H1 (cell line): Measurements from ENCODE around the gene B3GNT2. TPM values are rescaled to one million over a fixed set of nuclear protein-coding genes. Genes with fewer than 3 reads are reported as not detected.

Experiments used
- CTCF ChIA-PET: fragments of 300-600 bp; sonication (Branson Sonifier 250); formaldehyde crosslinking; loops from one replicate; lab custom pipeline; 2021; ENCODE audit not compliant: partially characterized antibody; lab: Charles Lee
- POLR2A ChIA-PET: fragments of 300-600 bp; sonication (Branson Sonifier 250); formaldehyde crosslinking; loops from one replicate; lab custom pipeline; 2021; ENCODE audit warnings: inconsistent platforms; ENCODE audit not compliant: partially characterized antibody; lab: Charles Lee
- DNase-seq, 2 experiments: peaks; one replicate each; pipeline versions ENCODE4 v3.0.0 to v3.0.0-alpha.2; 2010 to 2022; ENCODE audit warnings: low spot score in 2 of 2, low read depth in 1 of 2, mixed read lengths in 1 of 2
- FAIRE-seq: peaks from 2 replicates; lab custom pipeline; 2011; peaks lifted over from hg19 to GRCh38; lab: Jason Lieb, UNC
- H2AFZ ChIP-seq: 2 replicates; pipeline ENCODE4 v1.8.1; 2012; ENCODE audit warnings: low read length, inconsistent platforms
- H2AK5ac ChIP-seq: 2 replicates; pipeline ENCODE4 v1.6.1; 2013; ENCODE audit warnings: low read depth, low read length
- H2BK120ac ChIP-seq: replicated peaks from 2 replicates; pipeline ENCODE3; 2013; ENCODE audit warnings: low read depth, low read length, inconsistent platforms
- H2BK12ac ChIP-seq: 2 replicates; pipeline ENCODE4 v1.6.1; 2013; ENCODE audit warnings: low read depth, low read length
- H2BK15ac ChIP-seq: 2 replicates; pipeline ENCODE4 v1.6.1; 2013; ENCODE audit warnings: low read length
- H2BK20ac ChIP-seq: 2 replicates; pipeline ENCODE4 v1.6.1; 2013; ENCODE audit warnings: low read length
- H2BK5ac ChIP-seq: 2 replicates; pipeline ENCODE4 v1.6.1; 2013; ENCODE audit warnings: low read depth, low read length
- H3K14ac ChIP-seq: 2 replicates; pipeline ENCODE4 v1.6.1; 2013; ENCODE audit warnings: inconsistent platforms; ENCODE audit not compliant: insufficient read length
- H3K18ac ChIP-seq: 2 replicates; pipeline ENCODE4 v1.6.1; 2013; ENCODE audit warnings: low read length; ENCODE audit errors: extremely low read depth
- H3K23ac ChIP-seq: 2 replicates; pipeline ENCODE4 v1.6.1; 2013; ENCODE audit warnings: inconsistent platforms; ENCODE audit not compliant: insufficient read length
- H3K23me2 ChIP-seq: 2 replicates; pipeline ENCODE4 v1.6.1; 2013; ENCODE audit warnings: low read depth, low read length
- H3K27ac ChIP-seq: 2 replicates; pipeline ENCODE4 v1.6.1; 2011; ENCODE audit warnings: low read depth, low read length, inconsistent platforms
- H3K27me3 ChIP-seq, 4 experiments: replicated peaks in 1 of 4; 1 replicate in 1 of 4; 2 replicates in 3 of 4; pipeline versions ENCODE4 v1.6.1 to v1.8.1; 2011 to 2013; ENCODE audit warnings: low read length in 3 of 4, mild to moderate bottlenecking in 3 of 4, inconsistent platforms in 2 of 4, mixed read lengths in 2 of 4, moderate library complexity in 1 of 4; ENCODE audit not compliant: control insufficient read depth in 3 of 4, insufficient read depth in 3 of 4; ENCODE audit errors: extremely low read depth in 1 of 4
- H3K36me3 ChIP-seq, 4 experiments: 2 replicates each; pipeline versions ENCODE4 v1.6.1 to v1.8.1; 2011 to 2013; ENCODE audit warnings: mild to moderate bottlenecking in 4 of 4, low read length in 3 of 4, moderate library complexity in 2 of 4, control low read depth in 1 of 4, inconsistent platforms in 1 of 4; ENCODE audit not compliant: insufficient read depth in 4 of 4, control insufficient read depth in 2 of 4
- H3K4ac ChIP-seq: replicated peaks from 2 replicates; pipeline ENCODE3; 2013; ENCODE audit warnings: low read length, low read depth, mixed read lengths, inconsistent platforms; ENCODE audit not compliant: insufficient read length
- H3K4me1 ChIP-seq, 4 experiments: replicated peaks in 1 of 4; 1 replicate in 1 of 4; 2 replicates in 3 of 4; pipeline versions ENCODE4 v1.6.1 to v1.8.1; 2011 to 2013; ENCODE audit warnings: low read length in 3 of 4, inconsistent platforms in 2 of 4, mixed read lengths in 1 of 4; ENCODE audit not compliant: insufficient read depth in 4 of 4, control insufficient read depth in 3 of 4
- H3K4me2 ChIP-seq, 2 experiments: 2 replicates each; pipeline versions ENCODE4 v1.6.1 to v1.8.1; 2011 to 2013; ENCODE audit warnings: low read depth in 2 of 2, low read length in 2 of 2, control low read depth in 1 of 2, inconsistent platforms in 1 of 2, mild to moderate bottlenecking in 1 of 2; ENCODE audit not compliant: insufficient read depth in 1 of 2
- H3K4me3 ChIP-seq, 4 experiments: fragments of 200-600, 300-600 bp in 1 of 4; sonication (generic), shearing (Covaris generic), sonication (Bioruptor Twin) in 1 of 4; 2 replicates each; pipeline versions ENCODE4 v1.5.1 to v1.8.1; 2011 to 2016; ENCODE audit warnings: low read length in 4 of 4, low read depth in 3 of 4, control low read depth in 2 of 4, inconsistent platforms in 2 of 4, mild to moderate bottlenecking in 2 of 4, mixed read lengths in 1 of 4, moderate library complexity in 1 of 4; ENCODE audit not compliant: insufficient read depth in 2 of 4; ENCODE audit errors: extremely low read depth in 1 of 4
- H3K56ac ChIP-seq: replicated peaks from 2 replicates; pipeline ENCODE3; 2013; ENCODE audit warnings: low read depth, mild to moderate bottlenecking, mixed read lengths, low read length, inconsistent platforms; ENCODE audit not compliant: insufficient read length
- H3K79me1 ChIP-seq: 2 replicates; pipeline ENCODE4 v1.6.1; 2013; ENCODE audit warnings: low read depth, low read length, control low read depth
- H3K79me2 ChIP-seq, 2 experiments: 2 replicates each; pipeline versions ENCODE4 v1.6.1 to v1.8.1; 2012 to 2013; ENCODE audit warnings: low read length in 2 of 2, mild to moderate bottlenecking in 2 of 2, inconsistent platforms in 1 of 2; ENCODE audit not compliant: insufficient read depth in 2 of 2, control insufficient read depth in 1 of 2
- H3K9ac ChIP-seq, 4 experiments: replicated peaks in 1 of 4; 1 replicate in 1 of 4; 2 replicates in 3 of 4; pipeline versions ENCODE4 v1.6.1 to v1.8.1; 2011 to 2013; ENCODE audit warnings: low read depth in 3 of 4, low read length in 3 of 4, control low read depth in 2 of 4, mild to moderate bottlenecking in 2 of 4, moderate library complexity in 2 of 4, inconsistent platforms in 1 of 4; ENCODE audit errors: extremely low read depth in 1 of 4
- H3K9me3 ChIP-seq, 2 experiments: 2 replicates each; pipeline versions ENCODE4 v1.6.1 to v1.8.1; 2012 to 2013; ENCODE audit warnings: mild to moderate bottlenecking in 2 of 2, moderate library complexity in 2 of 2, control low read depth in 1 of 2, inconsistent platforms in 1 of 2, low read depth in 1 of 2, low read length in 1 of 2, mixed read lengths in 1 of 2; ENCODE audit not compliant: insufficient read depth in 2 of 2
- H4K20me1 ChIP-seq, 2 experiments: replicated peaks in 1 of 2; 2 replicates each; pipeline versions ENCODE3 to v1.8.1; 2011 to 2013; ENCODE audit warnings: inconsistent platforms in 2 of 2, low read length in 2 of 2, mild to moderate bottlenecking in 1 of 2; ENCODE audit not compliant: insufficient read depth in 2 of 2, control insufficient read depth in 1 of 2
- H4K5ac ChIP-seq: 2 replicates; pipeline ENCODE4 v1.6.1; 2013; ENCODE audit warnings: low read length, low read depth, mixed read lengths, inconsistent platforms; ENCODE audit not compliant: insufficient read length
- H4K8ac ChIP-seq: 2 replicates; pipeline ENCODE4 v1.8.0; 2013; ENCODE audit warnings: mild to moderate bottlenecking, moderate library complexity, low read length, inconsistent platforms; ENCODE audit not compliant: insufficient read depth; ENCODE audit errors: extremely low read depth
- H4K91ac ChIP-seq: replicated peaks from 2 replicates; pipeline ENCODE3; 2013; ENCODE audit warnings: low read length, mixed read lengths, inconsistent platforms; ENCODE audit not compliant: insufficient read length
- ATF2 ChIP-seq: IDR thresholded peaks from 2 replicates; pipeline ENCODE4 v1.6.1; 2012; ENCODE audit warnings: low read length, inconsistent platforms
- CTBP2 ChIP-seq: IDR thresholded peaks from 2 replicates; pipeline ENCODE4 v1.7.0; 2011; ENCODE audit warnings: borderline replicate concordance, mild to moderate bottlenecking, moderate library complexity, mixed read lengths, low read length; ENCODE audit not compliant: insufficient read depth, insufficient read length
- FOSL1 ChIP-seq: IDR thresholded peaks from 2 replicates; pipeline ENCODE4 v1.6.1; 2011; ENCODE audit warnings: mild to moderate bottlenecking, low read depth, low read length, moderate library complexity; ENCODE audit not compliant: insufficient read depth
- GTF2F1 ChIP-seq: IDR thresholded peaks from 2 replicates; pipeline ENCODE4 v1.6.1; 2012; ENCODE audit warnings: low read depth, low read length, improper control_type of control experiment, borderline replicate concordance
- HDAC6 ChIP-seq: IDR thresholded peaks from one replicate; pipeline ENCODE4 v1.7.1; 2012; ENCODE audit warnings: low read depth, mild to moderate bottlenecking, inconsistent platforms, low read length, moderate library complexity
- KDM5A ChIP-seq: fragments of 200-600 bp; IDR thresholded peaks from 2 replicates; pipeline ENCODE4 v1.7.1; 2012; ENCODE audit warnings: mild to moderate bottlenecking, low read length, inconsistent platforms, mixed read lengths
- POLR2A ChIP-seq, 2 experiments: IDR thresholded peaks; 1 replicate in 1 of 2; 2 replicates in 1 of 2; pipeline ENCODE4 v1.6.1; 2011; ENCODE audit warnings: low read depth in 2 of 2, low read length in 2 of 2, mild to moderate bottlenecking in 2 of 2; ENCODE audit errors: control extremely low read depth in 1 of 2
- SP2 ChIP-seq: IDR thresholded peaks from 2 replicates; pipeline ENCODE4 v1.6.1; 2012; ENCODE audit warnings: mild to moderate bottlenecking, low read length, inconsistent platforms
- SUZ12 ChIP-seq: fragments of 200-600 bp; sonication (generic); IDR thresholded peaks from 2 replicates; pipeline ENCODE4 v1.6.1; 2012; ENCODE audit warnings: mild to moderate bottlenecking, inconsistent platforms, low read length, moderate library complexity, mixed read lengths
- TBP ChIP-seq: IDR thresholded peaks from 2 replicates; pipeline ENCODE4 v1.6.1; 2011; ENCODE audit warnings: low read depth, low read length, improper control_type of control experiment
- polyA plus RNA-seq, 7 experiments: library from polyadenylated mRNA; depleted of rRNA in 3 of 7; stranded (reverse) in 5 of 7; unstranded in 2 of 7; fragments of >200 nt in 5 of 7; fragments of 200-250 nt in 2 of 7; gene quantifications; 1 replicate in 5 of 7; 2 replicates in 1 of 7; 4 replicates in 1 of 7; pipeline versions ENCODE4 v1.2.1 to v1.2.3, GENCODE V29; 2011 to 2013; ENCODE audit warnings: missing spikeins in 2 of 7, mixed read lengths in 2 of 7
- total RNA-seq: library from RNA; stranded (reverse); fragmentation: NEBNext Ultra II Directional; extraction: Animal tissue kit (Norgen Biotek cat#: 25700); gene quantifications from 2 replicates; pipeline ENCODE4 v1.2.1, GENCODE V29; 2021
- TF ChIP-seq, protein P1 (sequence below): IDR thresholded peaks from 2 replicates; pipeline ENCODE4 v1.6.1; 2012; ENCODE audit warnings: inconsistent platforms
- TF ChIP-seq, protein P2 (sequence below): IDR thresholded peaks from 2 replicates; pipeline ENCODE4 v1.6.1; 2011; ENCODE audit warnings: low read length, improper control_type of control experiment

The B3GNT2 gene
- total and polyA plus RNA-seq, 2 of the 8 experiments (the other 6 are each of a cell fraction or from before 2014, with no cell fraction given), result 20.1 to 40.8 TPM

- Histone ChIP-seq H2BK5ac (no peak overlapping the region), H4K20me1 (no peaks in the 10 kb centered on the region), H3K36me3 (no peaks in the 10 kb centered on the region), H3K14ac (no peak overlapping the region), H3K4me3 (no peak overlapping the region), H3K9me3 (no peaks in the 10 kb centered on the region), H2BK20ac (no peak overlapping the region), H3K4ac (no peak overlapping the region), H3K27me3 (no peaks in the 10 kb centered on the region), H3K23me2 (no peaks in the 10 kb centered on the region), H3K56ac (no peak overlapping the region), H4K5ac (no peak overlapping the region), H4K8ac (no peak overlapping the region), H3K27ac (no peak overlapping the region), H3K23ac (no peak overlapping the region), H3K9ac (no peak overlapping the region), H4K91ac (no peak overlapping the region), H2AK5ac (no peak overlapping the region), H3K4me1 (peaks cover 0 to 11% (median 4%) of the 10 kb centered on the region in 4 experiments; a peak in 6 of 7 replicates), H3K18ac (peak overlapping the region; percentile 42; the same call in 1 of the 2 replicates), H2BK120ac (no peak overlapping the region), H2AFZ (no peak overlapping the region), H2BK12ac (no peak overlapping the region), H3K79me2 (no peaks in the 10 kb centered on the region), H2BK15ac (no peak overlapping the region), H3K4me2 (no peak overlapping the region), H3K79me1 (no peaks in the 10 kb centered on the region)
- CTCF ChIA-PET, result interaction anchor here (0.6 to 1.3 kb wide), 4 partner anchors 76 to 190 kb away, joined by 3 to 4 read pairs (median 3); no protein-coding TSS in a partner anchor
- POLR2A ChIA-PET, result no interaction called here
- FAIRE-seq, result no peak
- no peak for DNase-seq
- TF ChIP-seq FOSL1, result no peak
- TF ChIP-seq TBP, result no peak
- TF ChIP-seq GTF2F1, result no peak
- no peak for TF ChIP-seq HDAC6
- TF ChIP-seq, protein P1, sequence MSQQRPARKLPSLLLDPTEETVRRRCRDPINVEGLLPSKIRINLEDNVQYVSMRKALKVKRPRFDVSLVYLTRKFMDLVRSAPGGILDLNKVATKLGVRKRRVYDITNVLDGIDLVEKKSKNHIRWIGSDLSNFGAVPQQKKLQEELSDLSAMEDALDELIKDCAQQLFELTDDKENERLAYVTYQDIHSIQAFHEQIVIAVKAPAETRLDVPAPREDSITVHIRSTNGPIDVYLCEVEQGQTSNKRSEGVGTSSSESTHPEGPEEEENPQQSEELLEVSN, result no peak
- TF ChIP-seq SP2, result no peak
- no peak for TF ChIP-seq ATF2
- TF ChIP-seq KDM5A, result no peak
- TF ChIP-seq SUZ12, result no peak
- TF ChIP-seq, protein P2, sequence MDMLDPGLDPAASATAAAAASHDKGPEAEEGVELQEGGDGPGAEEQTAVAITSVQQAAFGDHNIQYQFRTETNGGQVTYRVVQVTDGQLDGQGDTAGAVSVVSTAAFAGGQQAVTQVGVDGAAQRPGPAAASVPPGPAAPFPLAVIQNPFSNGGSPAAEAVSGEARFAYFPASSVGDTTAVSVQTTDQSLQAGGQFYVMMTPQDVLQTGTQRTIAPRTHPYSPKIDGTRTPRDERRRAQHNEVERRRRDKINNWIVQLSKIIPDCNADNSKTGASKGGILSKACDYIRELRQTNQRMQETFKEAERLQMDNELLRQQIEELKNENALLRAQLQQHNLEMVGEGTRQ, result no peak
- TF ChIP-seq CTBP2, result no peak
- no peak for TF ChIP-seq POLR2A (IDR thresholded peaks at IDR 0.05; ENCODE audit: control extremely low read depth in 1 of 2, low read depth in 2 of 2, low read length in 2 of 2)
Measured at GRCh38 chr2:62149708-62150107, 46.2 kb upstream of the B3GNT2 start.
